ENCODE results near the gene OR13C8.

DNA sequence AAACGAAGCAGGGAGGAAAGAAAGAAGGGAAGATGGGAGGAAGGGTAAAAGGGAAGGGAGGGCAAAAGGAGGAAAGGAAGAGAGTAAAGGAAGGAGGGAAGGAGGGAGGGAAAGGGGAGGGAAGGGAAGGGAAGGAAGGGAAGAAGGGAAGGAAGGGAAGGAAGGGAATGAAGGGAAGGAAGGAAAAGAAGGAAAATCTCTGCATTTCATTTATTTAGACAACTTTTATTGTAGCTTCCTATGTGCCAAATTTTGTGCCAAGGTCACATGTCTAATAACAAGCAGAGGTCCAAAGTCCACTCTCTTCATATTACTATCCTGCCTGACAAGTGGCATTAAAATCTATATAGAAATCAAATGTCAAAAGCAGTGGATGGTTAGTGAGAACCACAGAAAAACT is 29.7 kb upstream of the OR13C8 start:
- TF ChIP-seq CTCF (IDR thresholded peaks at IDR 0.05; ENCODE audit: extremely low read depth in 1 of 2, insufficient read depth in 1 of 2, low read depth in 1 of 2, low read length in 2 of 2) (no peak), FOS (IDR thresholded peaks at IDR 0.05; ENCODE audit: borderline replicate concordance, insufficient read depth, low read length) (no peak), POLR2A (IDR thresholded peaks at IDR 0.05; ENCODE audit: low read depth, low read length) (no peak), POLR2AphosphoS5 (IDR thresholded peaks at IDR 0.05; ENCODE audit: insufficient read depth, low read depth, low read length) (no peak), EZH2 (IDR thresholded peaks at IDR 0.05; ENCODE audit: borderline replicate concordance, low read depth, low read length, severe bottlenecking) (no peak), MYC (IDR thresholded peaks at IDR 0.05; ENCODE audit: low read depth, low read length) (no peak), GATA2 (IDR thresholded peaks at IDR 0.05; ENCODE audit: insufficient read depth, insufficient read length, low read depth, low read length) (no peak), JUN (IDR thresholded peaks at IDR 0.05; ENCODE audit: borderline replicate concordance, insufficient read depth, insufficient read length, low read depth) (no peak)

All from endothelial cell of umbilical vein (primary cell).